PC-3 (cell line): ENCODE measurements around the gene KIRREL1. TPM values are rescaled to one million over a fixed set of nuclear protein-coding genes. Genes with fewer than 3 reads are reported as not detected.

Experiments
- ATAC-seq: fragments of 200-7000 bp; cut with Tn5 transposase; 2 replicates; pipeline ENCODE4 v1.9.1; 2020; ENCODE audit warnings: mild to moderate bottlenecking, moderate library complexity
- BruUV-seq: library from RNA; stranded (reverse); fragments of 400-500 nt; replicated peaks from 2 replicates; lab custom pipeline; 2021; lab: Mats Ljungman, UMichigan
- CTCF ChIA-PET: fragments of 300-600 bp; sonication (Branson Sonifier 250); formaldehyde crosslinking; loops from one replicate; lab custom pipeline; 2022; ENCODE audit warnings: antibody characterized with exemption; lab: Charles Lee
- POLR2A ChIA-PET: fragments of 300-600 bp; sonication (Branson Sonifier 250); formaldehyde crosslinking; loops from one replicate; lab custom pipeline; 2022; ENCODE audit warnings: antibody characterized with exemption; ENCODE audit not compliant: unreplicated experiment; lab: Charles Lee
- DNase-seq: peaks from one replicate; pipeline ENCODE4 v3.0.0-alpha.2; 2015
- H2AFZ ChIP-seq: fragments of 300-600 bp; sonication (generic); 2 replicates; pipeline ENCODE4 v1.6.0; 2016; ENCODE audit warnings: antibody characterized with exemption, low read length
- H3F3A ChIP-seq: fragments of 300-600 bp; sonication (generic); one replicate; pipeline ENCODE4 v1.6.0; 2017; ENCODE audit warnings: antibody characterized with exemption, low read length, control low read depth, mild to moderate bottlenecking; ENCODE audit not compliant: unreplicated experiment
- H3K27ac ChIP-seq: fragments of 300-600 bp; sonication (generic); 2 replicates; pipeline ENCODE4 v1.5.1; 2016; ENCODE audit warnings: mild to moderate bottlenecking, low read length
- H3K27me3 ChIP-seq: fragments of 300-600 bp; sonication (generic); 2 replicates; pipeline ENCODE4 v1.6.1; 2016; ENCODE audit warnings: low read length, mixed read lengths
- H3K36me3 ChIP-seq: fragments of 300-600 bp; sonication (generic); 2 replicates; pipeline ENCODE4 v1.6.1; 2016; ENCODE audit warnings: low read depth, mixed run types, low read length, mixed read lengths
- H3K4me1 ChIP-seq: fragments of 300-600 bp; sonication (generic); 2 replicates; pipeline ENCODE4 v1.5.1; 2016; ENCODE audit warnings: low read length; ENCODE audit not compliant: insufficient read depth
- H3K4me2 ChIP-seq: fragments of 300-600 bp; sonication (generic); 2 replicates; pipeline ENCODE4 v1.6.0; 2016; ENCODE audit warnings: low read length
- H3K4me3 ChIP-seq: fragments of 300-600 bp; sonication (generic); 2 replicates; pipeline ENCODE4 v1.5.1; 2016; ENCODE audit warnings: mild to moderate bottlenecking, low read length, mixed read lengths
- H3K79me2 ChIP-seq: fragments of 300-600 bp; sonication (generic); 2 replicates; pipeline ENCODE4 v1.6.1; 2017; ENCODE audit warnings: low read length, mixed read lengths
- H3K9ac ChIP-seq: fragments of 300-600 bp; sonication (generic); 2 replicates; pipeline ENCODE4 v1.6.0; 2016; ENCODE audit warnings: mild to moderate bottlenecking, low read length
- H3K9me2 ChIP-seq: fragments of 300-600 bp; sonication (generic); replicated peaks from 2 replicates; pipeline ENCODE4 v1.6.1; 2016; ENCODE audit warnings: mixed run types, low read length, mixed read lengths
- H3K9me3 ChIP-seq: fragments of 300-600 bp; sonication (generic); 2 replicates; pipeline ENCODE4 v1.6.1; 2016; ENCODE audit warnings: low read length, mixed read lengths
- H4K20me1 ChIP-seq: fragments of 300-600 bp; sonication (generic); 2 replicates; pipeline ENCODE4 v1.6.1; 2016; ENCODE audit warnings: low read length, mixed read lengths
- CTCF ChIP-seq: fragments of 300-600 bp; sonication (generic); conservative IDR thresholded peaks from 2 replicates; pipeline ENCODE4 v1.5.1; 2017; ENCODE audit warnings: antibody characterized with exemption, low read depth, mild to moderate bottlenecking, low read length
- EZH2 ChIP-seq: fragments of 300-600 bp; sonication (generic); IDR thresholded peaks from one replicate; pipeline ENCODE4 v1.6.1; 2017; ENCODE audit warnings: antibody characterized with exemption, mild to moderate bottlenecking, low read length; ENCODE audit not compliant: unreplicated experiment
- EZH2phosphoT487 ChIP-seq: fragments of 300-600 bp; sonication (generic); IDR thresholded peaks from 2 replicates; pipeline ENCODE4 v1.6.1; 2018; ENCODE audit warnings: mild to moderate bottlenecking, antibody characterized with exemption, low read length, borderline replicate concordance
- intact Hi-C: fragments of 100-400 bp; cut with micrococcal nuclease; formaldehyde crosslinking; loops from 2 replicates; pipeline ENCODE4 v1.9.0; 2023
- total RNA-seq: library from RNA; depleted of rRNA; stranded (reverse); fragments of >200 nt; gene quantifications from 2 replicates; pipeline ENCODE4 v1.2.3, GENCODE V29; 2014

KIRREL1 gene
- total RNA-seq, 1 experiment from 2014 or later: 49.8 TPM

- Histone ChIP-seq H3K4me3 (no peak overlapping the region), H3K4me2 (peak overlapping the region; percentile 55; the same call in 1 of the 2 replicates), H3K27me3 (peaks cover 24% of the 10 kb centered on the region), H3F3A (no peaks in the 10 kb centered on the region), H3K9me2 (no peaks in the 10 kb centered on the region), H3K4me1 (peaks cover 22% of the 10 kb centered on the region), H4K20me1 (no peaks in the 10 kb centered on the region), H3K79me2 (no peaks in the 10 kb centered on the region), H3K36me3 (no peaks in the 10 kb centered on the region), H2AFZ (peak overlapping the region; percentile 37; the same call in 1 of the 2 replicates), H3K9ac (no peak overlapping the region), H3K9me3 (no peaks in the 10 kb centered on the region), H3K27ac (no peak overlapping the region)
- intact Hi-C loops: loop anchor here (1.0 to 5.0 kb wide), 5 partner anchors 29 to 1109 kb away; no protein-coding TSS in a partner anchor
- ChIA-PET CTCF (interaction anchor here (0.6 to 3.5 kb wide), 4 partner anchors 140 to 1262 kb away, joined by 4 to 27 read pairs (median 10); no protein-coding TSS in a partner anchor), POLR2A (no interaction called here)
- no TSS peak for BruUV-seq
- DNase-seq: peak; percentile 87
- TF ChIP-seq EZH2phosphoT487 (no peak), CTCF (peak; percentile 87), EZH2 (no peak)
- ATAC-seq: peak; percentile 81
These were observed 29.7 kb upstream of the KIRREL1 start for GRCh38 chr1:157963713-157964112.

GRCh38 chr1:157965584-157965983 lies 27.9 kb upstream of the KIRREL1 start:
- no peak overlapping the region for H3K9ac ChIP-seq

More at GRCh38 chr1:157965584-157965983, 27.9 kb upstream of the KIRREL1 start:
- no peaks in the 10 kb centered on the region for H3K9me2 ChIP-seq
- no peak overlapping the region for H3K27ac ChIP-seq
- no peaks in the 10 kb centered on the region for H3K9me3 ChIP-seq
- ChIA-PET POLR2A (no interaction called here), CTCF (no interaction called here)
- peaks cover 31% of the 10 kb centered on the region for H3K4me1 ChIP-seq
- H3K4me2 ChIP-seq: no peak overlapping the region
- no TSS peak for BruUV-seq
- intact Hi-C loops: no loop called here
- H3F3A ChIP-seq: no peaks in the 10 kb centered on the region
- TF ChIP-seq CTCF (no peak), EZH2phosphoT487 (no peak)
- no peak overlapping the region for H3K4me3 ChIP-seq
- no peaks in the 10 kb centered on the region for H4K20me1 ChIP-seq
- no peak overlapping the region for H2AFZ ChIP-seq
- no peaks in the 10 kb centered on the region for H3K79me2 ChIP-seq
- no peaks in the 10 kb centered on the region for H3K36me3 ChIP-seq
- ATAC-seq: no peak
- DNase-seq: no peak
- H3K27me3 ChIP-seq: peaks cover 5% of the 10 kb centered on the region; the same call in 1 of the 2 replicates
